K562 (cell line): ENCODE results near the gene COPRS. TPM values are rescaled to one million over a fixed set of nuclear protein-coding genes. Genes with fewer than 3 reads are reported as not detected.

Experiments used
- ATAC-seq: fragments of 200-7000 bp; cut with Tn5 transposase; 3 replicates; pipeline ENCODE4 v1.9.1; 2020; ENCODE audit warnings: moderate library complexity
- BruUV-seq: library from RNA; stranded (reverse); fragments of 400-500 nt; replicated peaks from 2 replicates; lab custom pipeline; 2021; lab: Mats Ljungman, UMichigan
- CTCF ChIA-PET: fragments of 300-600 bp; formaldehyde crosslinking; extraction: SDS; loops from one replicate; lab custom pipeline; 2021; ENCODE audit warnings: low intra/inter-chr PET ratio; lab: Yijun Ruan, JAX
- POLR2A ChIA-PET: fragments of 300-600, 350-650 bp; sonication (Branson Sonifier 250); formaldehyde crosslinking; extraction: SDS; loops from one replicate; lab custom pipeline; 2021; ENCODE audit warnings: antibody characterized with exemption, inconsistent platforms; lab: Yijun Ruan, JAX
- DNase-seq, 4 experiments: peaks; one replicate each; pipeline versions ENCODE4 v3.0.0 to v3.0.0-alpha.2; 2011 to 2018; ENCODE audit warnings: low spot score in 3 of 4, mixed read lengths in 3 of 4; ENCODE audit errors: extremely low read depth in 1 of 4
- FAIRE-seq: peaks from 2 replicates; lab custom pipeline; 2011; peaks lifted over from hg19 to GRCh38; lab: Jason Lieb, UNC
- H2AFZ ChIP-seq: 2 replicates; pipeline ENCODE4 v1.6.0; 2011; ENCODE audit warnings: low read depth, low read length, control low read depth, inconsistent platforms
- H3K27ac ChIP-seq: fragments of 200-600 bp; 3 replicates; pipeline ENCODE4 v1.8.0; 2011; ENCODE audit warnings: low read depth, mild to moderate bottlenecking, control low read depth, inconsistent platforms, low read length, moderate library complexity, mixed read lengths; ENCODE audit errors: extremely low read depth
- H3K27me3 ChIP-seq, 2 experiments: fragments of 300-600 bp in 1 of 2; 2 replicates in 1 of 2; 3 replicates in 1 of 2; pipeline versions ENCODE4 v1.6.0 to v1.8.0; 2011; ENCODE audit warnings: inconsistent platforms in 2 of 2, low read length in 2 of 2, mild to moderate bottlenecking in 1 of 2, mixed read lengths in 1 of 2, moderate library complexity in 1 of 2; ENCODE audit not compliant: control insufficient read depth in 2 of 2, insufficient read depth in 2 of 2
- H3K36me3 ChIP-seq: fragments of 300-600 bp; 3 replicates; pipeline ENCODE4 v1.8.0; 2011; ENCODE audit warnings: mild to moderate bottlenecking, low read length, inconsistent platforms; ENCODE audit not compliant: control insufficient read depth, insufficient read depth
- H3K4me1 ChIP-seq, 2 experiments: fragments of 200-600 bp in 1 of 2; replicated peaks in 1 of 2; 2 replicates in 1 of 2; 3 replicates in 1 of 2; pipeline versions ENCODE4 v1.5.1 to v1.8.0; 2011; ENCODE audit warnings: inconsistent platforms in 2 of 2, low read length in 2 of 2, mild to moderate bottlenecking in 1 of 2, mixed read lengths in 1 of 2, moderate library complexity in 1 of 2; ENCODE audit not compliant: control insufficient read depth in 2 of 2, insufficient read depth in 2 of 2
- H3K4me2 ChIP-seq: 2 replicates; pipeline ENCODE4 v1.6.1; 2011; ENCODE audit warnings: low read length, control low read depth, inconsistent platforms, mixed read lengths; ENCODE audit not compliant: insufficient read depth
- H3K4me3 ChIP-seq: fragments of 200-600 bp; sonication (generic), shearing (Covaris generic); 2 replicates; pipeline ENCODE4 v1.5.1; 2016; ENCODE audit warnings: control low read depth, inconsistent platforms
- H3K79me2 ChIP-seq: fragments of 200-600 bp; 3 replicates; pipeline ENCODE4 v1.8.0; 2011; ENCODE audit warnings: low read length, inconsistent platforms; ENCODE audit not compliant: control insufficient read depth, insufficient read depth
- H3K9ac ChIP-seq, 2 experiments: 2 replicates each; pipeline versions ENCODE4 v1.6.0 to v1.6.1; 2011; ENCODE audit warnings: low read depth in 2 of 2, low read length in 2 of 2, control low read depth in 1 of 2, inconsistent platforms in 1 of 2, mild to moderate bottlenecking in 1 of 2, mixed read lengths in 1 of 2; ENCODE audit not compliant: insufficient read depth in 1 of 2
- H3K9me1 ChIP-seq: one replicate; pipeline ENCODE4 v1.6.0; 2011; ENCODE audit warnings: inconsistent platforms, mild to moderate bottlenecking, low read length, moderate library complexity; ENCODE audit not compliant: control insufficient read depth, insufficient read depth
- H3K9me3 ChIP-seq: replicated peaks from 2 replicates; pipeline ENCODE4 v1.5.1; 2011; ENCODE audit warnings: low read depth, low read length, inconsistent platforms; ENCODE audit not compliant: control insufficient read depth, insufficient read depth
- H4K20me1 ChIP-seq: replicated peaks from 2 replicates; pipeline ENCODE4 v1.6.1; 2011; ENCODE audit warnings: low read length, inconsistent platforms, mixed read lengths; ENCODE audit not compliant: control insufficient read depth, insufficient read depth
- MLLT1 ChIP-seq, 2 experiments: fragments of 450-650 bp; IDR thresholded peaks; 2 replicates each; pipeline ENCODE4 v1.6.1; 2016
- NCOA1 ChIP-seq: fragments of 450-650 bp; IDR thresholded peaks from 2 replicates; pipeline ENCODE4 v1.6.1; 2016; ENCODE audit warnings: low read depth
- TSHZ1 ChIP-seq: fragments of 250-450 bp; sonication (Bioruptor Pico); IDR thresholded peaks from 2 replicates; pipeline ENCODE4 v1.4.0; 2020; ENCODE audit warnings: mild to moderate bottlenecking, moderate library complexity
- ZBTB40 ChIP-seq, 2 experiments: fragments of 450-650 bp in 1 of 2; sonication (generic) in 1 of 2; formaldehyde crosslinking in 1 of 2; IDR thresholded peaks; 2 replicates each; pipeline versions ENCODE4 v1.7.1 to v1.9.0; 2016 to 2022; ENCODE audit warnings: inconsistent platforms in 1 of 2, mild to moderate bottlenecking in 1 of 2, missing genetic modification reagents in 1 of 2
- ZFP91 ChIP-seq: sonication (generic); formaldehyde crosslinking; IDR thresholded peaks from 2 replicates; pipeline ENCODE4 v1.8.0; 2022; ENCODE audit warnings: mild to moderate bottlenecking, missing genetic modification reagents
- WGBS: fragments of 100-300 bp; shearing (Covaris generic); methylation state at CpG from one replicate; pipeline ENCODE4 v1.1.6; 2016; ENCODE audit warnings: low coverage, mixed read lengths; ENCODE audit not compliant: insufficient coverage; ENCODE audit errors: missing lambda C conversion rate; 5-methylcytosine and 5-hydroxymethylcytosine counted together
- in situ Hi-C: fragments of 300-500 bp; cut with MboI; formaldehyde crosslinking; loops from 4 replicates; pipeline ENCODE4 v1.15.0; 2018; ENCODE audit warnings: inconsistent platforms, mixed read lengths
- intact Hi-C: fragments of 100-400 bp; cut with micrococcal nuclease; formaldehyde crosslinking; loops from 2 replicates; pipeline ENCODE4 v1.14.2; 2022
- polyA plus RNA-seq, 8 experiments: library from polyadenylated mRNA; depleted of rRNA in 4 of 8; stranded (reverse) in 5 of 8; unstranded in 3 of 8; fragments of >200 nt; fragmentation: Nextera tagmentation in 2 of 8; fragmentation: Illumina TruSeq in 1 of 8; extraction: Ambion mirVana in 2 of 8; extraction: Trizol in 1 of 8; gene quantifications; 2 replicates each; pipeline versions ENCODE4 v1.2.1 to v1.2.3, GENCODE V29; 2011 to 2014; ENCODE audit warnings: inconsistent platforms in 1 of 8, missing spikeins in 1 of 8
- total RNA-seq, 7 experiments: library from RNA; depleted of rRNA in 6 of 7; stranded (reverse); fragments of >200 nt in 6 of 7; fragmentation: Illumina TruSeq in 2 of 7; extraction: Trizol in 2 of 7; gene quantifications; 2 replicates each; pipeline versions ENCODE4 v1.2.1 to v1.2.3, GENCODE V29; 2011 to 2021; ENCODE audit warnings: low replicate concordance in 1 of 7

The COPRS gene
- total and polyA plus RNA-seq, 9 of the 15 experiments (the other 6 are each of a cell fraction or from before 2014, with no cell fraction given) = 11.9 to 102 (median 60.5) TPM

DNA sequence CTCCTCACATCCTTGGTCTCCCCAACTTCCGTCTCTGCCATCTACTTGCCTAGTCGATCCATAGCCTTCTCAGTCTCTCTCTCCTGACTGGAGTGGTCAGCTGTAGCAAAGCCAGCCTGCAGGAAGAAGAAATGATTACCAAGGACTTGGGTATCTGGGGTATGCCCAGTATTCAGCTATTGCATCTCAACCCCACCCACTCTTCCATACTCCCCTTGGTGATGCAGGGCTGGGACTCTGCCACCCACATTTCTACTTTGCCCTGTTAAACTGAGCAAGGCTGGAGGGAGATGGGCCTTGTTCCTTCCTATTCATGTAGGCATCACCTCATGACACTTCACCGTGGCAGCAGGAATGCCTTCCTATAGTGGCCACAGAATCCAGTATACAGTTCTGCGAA, 2.3 kb downstream of the COPRS start:
- intact Hi-C loops = no loop called here
- CTCF ChIA-PET = interaction anchor here (0.7 kb wide), 1 partner anchor 418 kb away, joined by 3 read pairs; no protein-coding TSS in a partner anchor
- Histone ChIP-seq H3K9ac (no peak overlapping the region), H3K9me3 (no peaks in the 10 kb centered on the region), H3K4me2 (no peak overlapping the region), H3K36me3 (peaks cover 36% of the 10 kb centered on the region; the same call in 2 of the 3 replicates), H4K20me1 (peaks cover 8% of the 10 kb centered on the region), H3K4me3 (no peak overlapping the region), H3K9me1 (peaks cover 3% of the 10 kb centered on the region), H3K27me3 (no peaks in the 10 kb centered on the region), H2AFZ (no peak overlapping the region), H3K27ac (no peak overlapping the region), H3K79me2 (peaks cover 23% of the 10 kb centered on the region), H3K4me1 (peaks cover 18 to 20% of the 10 kb centered on the region in 2 experiments)
- DNase-seq = no peak
- in situ Hi-C loops = no loop called here
- ATAC-seq = no peak
- 90% methylated on average over 4 of the region's 4 CpGs for WGBS
- POLR2A ChIA-PET = interaction anchor here (0.6 to 1.2 kb wide), 2 partner anchors 9 to 420 kb away, joined by 3 to 5 read pairs; no protein-coding TSS in a partner anchor
- BruUV-seq = no TSS peak
- no peak for FAIRE-seq
- no peak for TF ChIP-seq TSHZ1
- no peak for TF ChIP-seq ZFP91 (CRISPR knock-in tag)
- no peak for TF ChIP-seq NCOA1
- no peak for TF ChIP-seq ZBTB40 (IDR thresholded peaks at IDR 0.05)
- no peak for TF ChIP-seq ZBTB40 (CRISPR knock-in tag; IDR thresholded peaks at IDR 0.05)
- TF ChIP-seq MLLT1 (IDR thresholded peaks at IDR 0.05) = no peak
